ENCODE measurements around the gene DEPDC1B.
"Not testable (repeated sequence)": the region's sequence is repeated elsewhere in the genome, so short reads cannot be mapped to it uniquely, and the experiment has no call there.

Gene DEPDC1B

DNA sequence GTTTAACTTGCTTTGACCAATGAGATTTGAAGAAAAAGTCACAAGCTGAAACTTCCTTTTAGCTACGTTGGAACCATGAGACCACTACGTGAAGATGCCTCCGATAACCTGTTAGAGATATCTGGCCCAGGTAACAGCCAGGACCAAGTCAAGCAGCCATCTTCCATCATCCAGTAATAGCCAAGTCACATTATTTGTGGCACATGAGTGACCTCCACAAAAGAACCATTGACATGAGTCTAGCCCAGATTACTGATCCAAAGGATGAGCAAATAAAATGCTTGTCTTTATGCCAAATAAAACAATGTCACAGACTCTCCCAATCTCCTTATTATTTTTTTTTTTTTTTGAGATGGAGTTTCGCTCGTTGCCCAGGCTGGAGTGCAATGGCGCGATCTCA is 1.6 kb downstream of the DEPDC1B start:
- DNase-seq (ENCODE audit: low read depth) = no peak

DNA sequence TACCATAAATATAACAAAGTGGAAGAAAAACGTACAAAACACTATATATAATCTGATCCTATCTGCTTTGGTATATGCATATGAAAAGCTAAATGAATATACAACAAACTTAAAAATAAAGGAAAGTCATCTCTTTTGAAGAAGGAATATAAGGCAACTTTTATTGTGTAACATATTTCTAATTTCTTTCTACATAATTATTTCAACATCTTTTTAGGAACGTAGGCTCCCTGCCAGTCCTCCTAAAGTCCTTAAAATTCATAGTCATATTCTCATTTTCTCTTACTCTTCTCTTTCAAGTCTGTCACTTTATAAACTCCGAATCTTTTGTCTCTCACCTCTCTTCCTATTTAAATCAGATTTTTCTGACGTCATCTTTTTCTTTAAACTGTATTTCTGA is 9.6 kb downstream of the DEPDC1B start:
- no peak for DNase-seq (ENCODE audit: low read depth)

DNA sequence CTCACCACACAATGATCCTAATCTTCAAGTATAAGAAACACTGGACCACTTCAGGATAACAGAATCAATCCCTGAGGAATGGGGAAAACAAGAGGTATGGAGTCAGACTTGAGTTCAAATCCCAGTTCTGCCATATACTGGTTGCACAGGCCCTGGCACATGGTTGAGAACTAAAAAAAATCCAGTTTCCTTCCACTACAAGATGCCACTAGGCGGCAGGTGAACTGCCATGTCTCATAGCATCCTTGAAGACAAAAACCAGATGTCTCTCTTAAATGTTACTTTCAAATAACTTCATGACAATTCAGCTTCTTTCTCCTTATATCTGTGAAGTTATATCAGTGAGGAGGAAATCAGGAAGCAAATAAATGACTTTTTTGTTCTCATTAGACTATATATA is 11.0 kb downstream of the DEPDC1B start:
- DNase-seq (ENCODE audit: low read depth) = no peak

DNA sequence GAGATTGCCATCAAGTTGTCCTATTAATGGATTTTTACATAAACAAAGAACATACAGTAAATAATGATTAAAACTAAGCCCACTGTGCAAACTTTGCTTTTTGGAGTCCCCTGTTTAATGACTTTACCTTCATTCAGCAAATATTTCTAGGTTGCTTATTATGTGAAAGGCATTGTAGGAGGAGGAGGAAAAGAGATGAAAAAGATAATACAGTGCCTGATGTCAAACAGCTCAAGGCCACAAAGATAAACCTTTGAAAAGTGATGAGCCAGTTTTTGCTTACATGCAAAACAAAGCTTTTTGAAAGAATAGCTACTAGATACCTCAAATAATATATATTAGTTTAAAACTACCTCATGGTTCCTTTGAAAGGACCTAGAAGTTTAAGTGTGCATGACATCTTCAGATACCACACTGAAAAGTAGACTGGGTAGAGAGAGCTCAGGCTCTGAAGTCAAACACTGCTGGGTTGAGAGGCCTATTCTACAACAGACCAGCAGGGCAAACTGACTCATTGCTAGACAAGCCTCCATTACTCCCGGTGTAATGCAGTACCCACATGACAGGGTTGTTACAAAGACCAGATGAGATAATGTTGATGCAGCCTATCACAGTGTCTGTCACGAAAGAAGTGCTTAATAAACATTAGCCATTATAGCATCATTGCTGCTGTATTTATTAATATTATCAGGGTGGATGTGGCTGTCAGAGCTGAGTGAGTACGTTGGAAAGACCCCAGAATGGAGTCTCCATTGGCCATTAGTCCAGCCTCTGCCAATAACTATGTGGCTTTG is 11.8 kb downstream of the DEPDC1B start:
- DNase-seq (ENCODE audit: low read depth) = peak; percentile 80

DNA sequence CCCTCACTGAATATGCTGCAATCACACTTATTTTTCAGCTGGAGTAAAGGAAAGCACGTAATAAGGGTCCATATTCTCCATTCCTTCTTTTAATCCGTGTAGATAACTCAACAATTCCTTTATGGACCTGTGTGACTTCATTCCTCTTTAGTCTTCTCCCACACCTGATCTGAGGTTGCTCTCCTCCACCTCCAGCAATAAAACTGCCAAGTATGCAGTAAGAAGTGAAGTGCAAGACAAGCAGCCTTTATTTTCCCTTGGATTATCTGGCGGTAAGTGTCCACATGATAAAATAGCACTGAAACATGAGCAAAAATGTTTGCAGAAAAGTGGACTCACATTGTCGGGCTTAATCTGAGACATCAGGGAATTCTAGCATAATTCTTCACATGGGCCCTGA is 13.8 kb downstream of the DEPDC1B start:
- no peak for DNase-seq (ENCODE audit: low read depth)

- DNase-seq (ENCODE audit: low read depth) = no peak
These were observed 14.3 kb downstream of the DEPDC1B start for GRCh38 chr5:60685700-60686099.

- no peak for DNase-seq (ENCODE audit: low read depth)
These were observed 14.9 kb downstream of the DEPDC1B start for GRCh38 chr5:60685028-60685427.

- not testable (repeated sequence) for DNase-seq (ENCODE audit: low read depth)
These were observed 18.0 kb downstream of the DEPDC1B start for GRCh38 chr5:60682007-60682406.

- no peak for DNase-seq (ENCODE audit: low read depth)
These were observed 20.1 kb downstream of the DEPDC1B start for GRCh38 chr5:60679816-60680215.

DNA sequence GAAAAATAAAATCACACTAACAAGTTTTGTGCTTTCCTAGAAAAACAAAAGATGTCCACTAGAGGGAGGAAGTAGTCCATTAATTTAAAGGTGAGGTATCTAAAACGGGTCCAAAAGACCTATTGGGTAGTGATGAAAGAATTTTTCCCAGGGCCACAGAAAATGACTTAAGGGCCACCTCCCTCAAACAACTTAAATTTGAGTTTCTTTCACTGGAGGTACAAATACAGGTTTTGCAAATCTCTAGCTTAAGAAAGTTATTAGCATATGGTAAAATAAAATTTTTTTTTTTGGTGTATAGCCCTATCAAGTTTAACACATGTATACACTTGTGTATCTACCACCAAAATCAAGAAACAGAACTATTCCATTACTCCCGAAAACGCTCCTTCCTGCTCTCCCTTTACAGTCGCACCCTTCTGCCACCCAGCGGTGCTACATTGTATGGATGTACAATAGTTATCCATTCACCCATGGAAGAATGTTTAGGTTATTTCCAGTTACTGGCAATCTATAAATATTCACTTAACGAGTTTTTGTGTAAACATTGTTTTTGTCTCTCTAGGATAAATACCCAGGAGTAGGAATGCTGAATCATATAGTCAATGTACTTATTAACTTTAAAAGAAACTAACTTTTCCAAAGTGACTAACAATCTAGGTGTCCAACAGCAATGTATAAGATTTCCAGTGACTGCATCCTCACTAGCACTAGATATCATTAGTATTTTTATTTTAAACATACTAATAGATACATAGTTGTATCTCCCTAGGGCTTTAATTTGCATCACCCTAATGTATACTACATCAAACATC is 21.9 kb downstream of the DEPDC1B start:
- DNase-seq (ENCODE audit: low read depth) = peak; percentile 57

GRCh38 chr5:60675286-60675685 is 24.7 kb downstream of the DEPDC1B start:
- DNase-seq (ENCODE audit: low read depth) = no peak

DNA sequence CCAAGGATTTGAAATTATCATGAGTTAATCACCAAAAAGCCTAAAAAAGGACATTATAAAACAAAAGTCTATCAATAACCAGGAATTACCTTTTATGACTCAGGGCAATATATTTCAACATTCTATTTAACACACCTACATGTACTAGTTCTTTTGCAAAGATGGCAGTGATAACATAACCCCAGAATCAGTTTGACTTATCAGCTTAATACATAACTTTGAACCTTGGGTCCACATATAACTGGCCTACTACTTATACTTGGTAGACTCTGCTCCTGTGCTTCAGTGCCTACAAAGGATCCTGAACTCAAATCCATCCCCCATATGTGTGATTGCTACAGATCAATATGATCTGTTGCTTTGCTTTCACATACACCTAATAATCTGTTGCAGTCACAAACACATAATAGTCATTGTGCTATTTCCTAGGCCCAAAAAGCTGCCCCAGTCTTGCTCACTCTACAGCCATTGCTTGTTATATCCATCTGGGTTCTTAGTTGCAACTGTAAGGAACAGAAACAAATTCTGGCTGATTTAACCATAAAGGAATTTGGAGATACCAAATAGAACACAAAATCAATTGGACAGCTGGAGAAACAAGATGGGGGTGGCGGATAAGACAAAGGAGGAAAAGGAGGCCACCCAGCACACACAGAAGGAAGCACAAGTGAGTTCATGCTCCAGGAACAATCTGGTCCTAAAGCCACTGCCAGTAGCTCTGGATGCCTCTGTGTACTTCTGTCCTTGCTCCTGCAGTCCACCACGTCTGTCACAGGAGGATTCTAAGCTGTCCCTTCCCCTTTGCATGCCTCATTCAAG is 25.5 kb downstream of the DEPDC1B start:
- DNase-seq (ENCODE audit: low read depth) = no peak

DNA sequence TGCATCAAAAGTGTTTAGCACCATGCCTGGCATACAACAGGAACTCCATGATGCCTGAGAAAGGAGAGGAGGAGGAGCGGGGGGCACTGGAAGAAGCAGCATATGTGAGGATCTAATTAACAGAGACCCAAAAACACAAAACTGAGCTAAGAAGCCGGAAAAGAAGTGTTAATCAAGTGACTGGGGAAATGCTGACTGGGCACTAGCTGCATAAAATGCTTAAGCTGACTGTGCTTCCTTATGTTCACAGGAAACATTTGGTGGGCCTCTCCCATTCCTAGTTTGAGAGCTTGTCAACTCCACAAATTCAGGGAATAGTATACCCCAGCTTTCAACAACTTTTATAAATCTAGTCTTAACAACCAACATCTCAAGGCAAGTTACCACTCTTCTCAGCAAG is 26.6 kb downstream of the DEPDC1B start:
- DNase-seq (ENCODE audit: low read depth) = no peak

- no peak for DNase-seq (ENCODE audit: low read depth)
These were observed 27.2 kb downstream of the DEPDC1B start for GRCh38 chr5:60672693-60673264.

- DNase-seq (ENCODE audit: low read depth) = no peak
These were observed 27.9 kb downstream of the DEPDC1B start for GRCh38 chr5:60671899-60672692.

DNA sequence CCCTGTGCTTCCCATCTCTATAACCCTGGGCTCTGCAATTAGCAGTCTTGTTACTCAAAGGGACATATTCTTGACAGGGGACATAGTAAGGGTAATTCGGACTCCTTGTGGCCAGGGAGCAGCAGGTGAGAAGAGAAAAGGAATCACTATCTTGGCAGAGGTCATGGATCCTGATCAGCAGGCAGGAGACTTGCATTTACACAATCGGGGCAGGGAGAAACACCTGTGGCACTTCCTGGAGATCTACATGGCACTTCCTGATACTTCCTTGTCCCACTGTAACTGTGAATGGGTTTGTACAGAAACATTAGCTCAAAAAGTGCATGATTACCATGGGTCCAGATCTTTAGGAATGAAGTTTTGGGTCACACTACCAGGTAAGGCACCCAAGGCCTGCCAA is 29.2 kb downstream of the DEPDC1B start:
- no peak for DNase-seq (ENCODE audit: low read depth)

DNA sequence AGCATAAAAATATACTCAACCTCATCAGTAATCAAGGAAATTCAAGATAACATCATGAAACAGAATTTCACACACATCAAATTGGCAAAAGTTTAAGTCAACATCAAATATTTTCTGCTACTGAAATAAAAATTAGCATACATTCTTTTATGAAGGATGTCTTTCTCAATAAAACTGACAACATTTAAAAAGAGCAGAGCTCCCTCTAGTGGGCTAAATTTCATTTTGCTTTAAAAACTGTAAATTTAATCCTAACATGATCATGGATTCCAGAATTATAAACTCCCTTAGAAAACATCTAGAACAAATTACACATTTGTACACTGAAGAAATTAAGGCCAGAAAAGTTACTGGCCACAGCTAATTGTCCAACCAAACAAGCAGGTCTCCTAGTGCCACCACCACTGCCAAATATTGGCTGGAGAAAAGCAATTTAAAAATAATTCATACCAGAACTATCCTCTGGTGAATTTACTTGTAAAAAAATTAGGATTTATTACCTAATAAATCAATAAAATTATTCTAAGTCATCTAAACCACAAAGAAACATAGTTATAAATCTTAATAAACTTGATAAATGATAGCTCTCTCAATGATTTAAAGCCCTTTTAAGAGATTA is 31.2 kb downstream of the DEPDC1B start:
- peak; percentile 33 for DNase-seq (ENCODE audit: low read depth)

DNA sequence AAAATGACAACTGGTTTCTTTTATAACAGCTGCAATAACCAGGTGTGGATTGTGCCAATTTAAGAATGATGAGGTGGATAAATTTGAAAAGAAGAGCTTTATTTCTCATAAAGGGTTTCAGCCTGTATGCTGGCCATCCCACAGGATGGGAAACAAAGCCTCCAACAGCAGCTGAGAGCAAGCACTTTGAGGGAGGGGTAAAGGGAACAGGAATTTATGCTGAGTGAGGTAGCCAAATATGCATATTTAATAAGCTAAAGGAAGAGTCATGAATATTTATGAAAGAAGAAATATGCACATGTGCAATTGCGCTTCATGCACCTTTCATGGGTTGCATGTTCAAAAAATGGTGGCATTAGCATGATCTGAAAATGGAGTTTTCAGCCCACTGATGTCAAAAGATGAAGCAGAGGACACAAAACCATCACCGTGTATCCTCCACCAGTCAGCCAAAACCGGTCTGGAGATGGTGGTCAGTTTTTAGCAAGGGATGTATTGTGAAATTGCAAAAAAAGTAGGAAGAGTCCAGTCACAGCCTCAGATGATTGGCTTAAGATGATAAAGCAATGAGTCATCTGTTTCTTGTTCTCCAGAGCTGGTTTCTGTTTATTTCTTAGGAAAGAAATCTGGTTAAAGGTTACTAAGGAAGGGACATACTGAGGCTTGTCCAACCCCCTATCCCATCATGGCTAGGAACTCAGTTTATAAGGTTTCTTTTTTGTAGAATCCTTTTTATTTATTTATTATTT is 47.9 kb downstream of the DEPDC1B start:
- DNase-seq (ENCODE audit: low read depth) = peak; percentile 92

DNA sequence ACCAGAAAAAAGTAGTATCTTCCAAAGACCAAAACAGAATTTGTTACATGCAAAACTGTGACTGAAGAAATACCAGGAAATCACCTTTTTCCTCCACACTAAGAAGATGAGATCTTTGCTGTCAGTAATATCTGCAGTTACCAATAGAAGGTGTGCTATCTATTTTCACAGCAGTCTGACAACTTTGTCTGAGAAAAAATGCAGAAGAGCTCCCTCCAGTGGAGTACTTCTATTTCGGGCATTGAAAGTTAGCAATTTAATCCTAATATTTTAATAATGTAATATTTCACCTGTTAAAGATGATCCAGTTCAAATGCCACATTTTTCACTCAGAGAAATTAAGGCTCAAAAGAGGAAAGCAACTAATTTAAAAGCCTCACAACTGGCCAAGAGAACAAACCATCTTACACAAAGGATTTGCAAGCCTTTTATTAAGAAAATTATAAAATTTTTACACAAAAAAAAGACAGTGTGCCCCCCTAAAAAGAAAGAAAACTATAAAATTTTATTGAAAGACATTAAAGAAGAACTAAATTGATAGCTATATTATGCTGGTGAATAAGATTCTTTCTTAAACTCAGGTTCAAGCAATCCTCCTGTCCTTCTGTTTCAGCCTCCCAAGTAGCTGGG is 50.6 kb downstream of the DEPDC1B start:
- DNase-seq (ENCODE audit: low read depth) = peak; percentile 58

DNA sequence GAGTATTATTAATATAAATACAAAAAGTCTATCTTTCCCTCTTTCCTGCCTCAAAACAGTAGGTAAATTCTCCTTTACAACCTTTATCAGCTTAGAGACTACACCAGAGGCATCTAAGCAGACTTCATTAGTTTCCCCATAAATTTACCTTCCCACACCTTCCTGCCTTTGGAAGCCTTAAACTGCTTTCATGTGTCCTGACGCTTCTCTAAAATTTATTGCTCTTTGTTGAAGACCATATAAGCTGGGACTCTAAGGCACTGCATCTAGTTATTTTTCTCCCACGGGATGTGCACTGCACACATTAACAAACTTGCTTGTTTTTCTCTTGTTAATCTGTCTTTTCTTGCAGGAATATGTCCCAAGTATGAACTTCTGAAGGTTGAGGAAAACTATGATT is 51.8 kb downstream of the DEPDC1B start:
- DNase-seq (ENCODE audit: low read depth) = no peak

All from iris pigment epithelial cell (primary cell).